NCI-H128 (cell line): ENCODE measurements around the gene MFAP3L.
"Not testable (repeated sequence)": the region's sequence is repeated elsewhere in the genome, so short reads cannot be mapped to it uniquely, and the experiment has no call there.

ENCODE experiments used
- DNase-seq: peaks from one replicate; lab custom pipeline; 2025; ENCODE audit not compliant: unreplicated experiment; lab: John Stamatoyannopoulos, UW

MFAP3L gene

DNA sequence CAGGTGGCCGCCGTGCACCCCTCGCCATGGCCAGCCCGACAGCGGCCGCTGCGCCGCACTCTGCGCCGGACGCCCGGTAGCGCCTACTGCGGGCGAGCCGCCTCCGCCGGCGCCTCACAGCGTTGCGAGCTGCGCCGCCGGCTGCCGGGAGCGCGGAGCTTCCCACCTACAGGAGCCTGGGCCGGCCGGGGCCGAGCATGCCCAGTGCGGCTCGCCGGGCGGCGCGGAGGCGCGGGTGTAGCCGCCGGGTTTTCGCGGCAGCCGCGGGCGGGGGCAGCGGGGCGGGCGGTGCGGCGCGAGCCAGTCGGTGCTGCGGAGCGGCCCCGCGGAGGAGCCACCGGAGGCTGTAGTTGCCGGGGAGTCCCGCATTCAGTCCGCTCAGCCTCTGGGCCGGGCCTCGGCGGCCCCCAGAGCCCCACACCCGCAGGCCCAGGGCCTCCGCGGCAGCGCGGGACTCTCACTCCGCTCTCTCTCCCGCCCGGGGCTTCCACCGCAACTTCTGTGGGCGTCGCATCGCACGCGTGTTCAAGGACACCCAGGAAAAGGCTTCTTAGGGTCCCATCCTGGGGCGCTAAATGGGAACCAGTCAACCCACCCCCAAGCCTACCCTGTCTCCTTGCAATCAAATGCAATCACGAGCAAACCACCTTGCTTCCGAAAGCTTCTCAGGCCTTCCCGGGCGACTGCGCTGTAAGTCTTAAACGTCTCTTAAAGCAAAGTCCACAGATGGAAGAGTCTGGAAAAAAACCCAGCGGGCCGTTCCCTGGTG lies at the start of gene MFAP3L:
MFAP3L (minus strand) TSS at position 143 of the 769 bp plus-strand sequence. CDS start 20,518 bp downstream, outside the sequence.
- DNase-seq = peak; percentile 8

DNA sequence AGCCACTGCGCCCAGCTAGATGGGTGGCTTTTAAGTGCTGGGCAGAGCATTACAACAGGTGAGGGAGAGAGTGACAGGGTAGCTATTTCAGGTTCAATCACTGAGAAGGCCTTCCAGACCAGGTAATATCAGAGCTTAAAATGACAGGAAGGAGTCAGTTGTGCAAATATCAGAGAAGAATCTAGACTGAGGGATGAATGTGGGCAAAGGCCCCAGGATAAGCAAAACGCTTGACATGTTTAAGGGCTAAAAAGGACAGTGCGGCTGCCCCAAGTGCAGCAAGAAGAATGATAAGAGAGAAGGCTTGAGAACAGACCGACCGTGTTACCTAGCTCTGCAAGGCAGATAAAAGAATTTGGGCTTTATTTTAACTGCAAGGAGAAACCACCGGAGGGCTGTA lies 45.0 kb upstream of the MFAP3L start:
- DNase-seq = no peak

DNA sequence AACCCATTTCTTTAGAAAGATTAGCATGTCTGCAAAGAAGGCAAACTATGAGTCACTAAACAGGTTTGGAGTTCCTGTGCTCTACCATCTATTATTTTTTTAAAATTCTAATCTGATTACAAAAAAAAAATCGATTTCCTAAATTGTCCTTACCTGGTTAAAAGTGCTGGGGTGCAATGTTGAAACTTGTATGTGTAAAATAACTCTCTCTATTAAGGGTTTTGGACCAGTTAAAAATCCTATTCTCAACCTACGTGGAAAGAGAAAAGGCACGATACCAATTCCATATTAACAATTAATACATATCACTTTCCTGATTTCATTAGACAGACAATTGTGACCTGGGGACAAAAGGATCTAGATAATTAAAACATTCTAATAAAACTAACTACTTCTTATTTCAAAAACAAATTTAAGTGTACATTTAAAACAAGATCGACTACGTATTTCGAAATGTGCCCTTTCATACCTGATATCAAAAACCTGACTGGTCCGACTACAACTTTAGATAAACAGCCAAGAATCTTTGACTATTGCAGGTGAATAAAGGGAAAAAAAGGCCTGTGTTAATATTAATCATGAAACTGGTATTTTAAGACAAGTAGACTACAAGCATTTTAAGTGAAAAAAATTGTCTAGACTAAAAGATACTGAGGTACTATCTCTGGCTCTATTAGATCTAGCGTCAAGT lies 42.4 kb upstream of the MFAP3L start:
- DNase-seq = no peak

DNA sequence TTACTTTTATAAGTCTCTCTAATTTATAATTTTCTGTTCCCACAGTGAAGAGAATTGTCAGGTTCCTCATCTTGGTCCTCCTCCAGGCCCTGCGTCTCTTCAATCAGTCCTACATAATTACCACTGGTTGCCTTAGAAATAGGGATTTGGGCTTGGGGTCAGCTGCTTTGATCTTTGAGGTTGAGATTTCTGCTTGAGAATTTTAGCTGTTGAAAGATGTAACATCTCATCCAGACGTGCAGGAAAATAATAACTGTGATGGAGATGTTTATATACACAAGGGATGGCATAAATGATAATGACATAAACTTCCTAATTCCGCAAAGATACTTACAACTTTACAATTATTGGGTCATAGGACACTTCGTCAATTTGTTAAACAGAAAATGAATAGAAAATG lies 33.2 kb upstream of the MFAP3L start:
- no peak for DNase-seq

DNA sequence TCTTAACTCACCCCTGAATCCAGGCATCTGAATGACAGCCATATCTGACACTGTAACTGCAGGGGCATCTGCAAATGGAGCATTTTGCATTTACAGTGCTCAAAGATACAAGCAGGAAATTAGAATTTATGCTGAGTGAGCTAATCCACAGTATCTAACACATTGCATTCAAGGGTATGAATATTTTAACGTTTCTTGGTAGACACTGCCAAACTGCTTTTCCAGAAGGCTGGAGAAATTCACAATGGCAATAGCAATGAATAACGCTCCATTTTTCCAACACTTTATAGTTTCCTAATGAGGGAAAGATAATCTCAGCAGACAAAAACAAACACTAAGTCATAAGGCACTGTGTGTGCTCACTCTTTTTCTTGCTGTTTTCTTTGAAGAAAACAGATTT lies 32.6 kb upstream of the MFAP3L start:
- DNase-seq = no peak

DNA sequence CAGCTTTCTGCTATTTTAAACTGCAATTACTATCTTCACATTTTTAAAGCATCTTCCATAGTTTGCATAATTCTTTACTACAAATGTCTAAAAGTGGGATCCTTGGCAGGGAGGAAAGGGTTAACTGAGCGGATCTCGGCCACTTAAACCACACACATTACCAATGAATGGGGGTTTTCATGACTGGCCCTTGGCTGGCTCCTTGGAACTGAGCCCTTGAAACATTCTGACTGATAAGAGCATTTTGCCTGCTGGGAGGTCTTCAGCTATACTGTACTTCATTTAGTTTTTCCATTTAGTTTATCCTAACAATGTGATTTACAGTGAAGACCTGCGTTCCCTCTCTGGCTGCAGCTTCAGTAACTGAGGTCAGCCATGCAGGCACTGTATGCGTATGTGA lies 31.7 kb upstream of the MFAP3L start:
- DNase-seq = no peak

DNA sequence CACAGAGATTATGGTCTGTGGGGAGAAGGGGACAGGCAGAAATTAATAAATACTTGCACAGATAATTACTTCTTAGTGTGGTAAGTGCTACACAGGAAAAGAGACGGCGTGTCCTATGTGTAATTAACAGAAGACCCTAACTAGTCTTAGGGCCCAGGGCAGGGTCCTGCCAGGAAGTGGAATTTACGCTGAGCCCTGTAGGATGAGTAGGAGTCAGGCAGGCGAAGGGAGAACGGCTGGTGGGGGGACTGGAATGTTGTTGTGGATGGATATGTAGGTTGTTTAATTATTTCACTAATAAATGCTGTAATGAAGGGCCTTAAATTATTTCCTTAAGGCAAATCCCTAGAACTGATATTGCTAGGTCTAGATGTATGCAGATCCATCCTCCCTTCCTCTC lies 26.7 kb upstream of the MFAP3L start:
- no peak for DNase-seq

DNA sequence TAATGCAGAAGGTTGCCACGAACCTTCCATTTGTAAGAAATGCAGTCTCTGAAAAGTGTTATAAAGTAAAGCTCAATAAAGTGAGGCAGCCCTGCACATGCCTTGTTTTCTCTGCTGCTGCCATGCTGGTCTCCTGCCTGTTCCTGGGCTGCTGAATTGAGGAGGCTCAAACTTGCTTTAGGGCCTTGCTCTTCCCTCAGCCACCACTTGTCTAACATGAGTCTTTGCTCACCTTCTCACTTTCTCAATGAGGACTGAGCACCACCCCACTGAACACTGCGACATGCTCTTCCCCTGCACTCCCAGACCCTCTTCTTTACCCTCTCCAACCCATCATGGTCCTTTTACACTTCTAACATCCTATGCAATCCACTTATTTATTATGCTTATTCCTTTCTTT lies 25.2 kb upstream of the MFAP3L start:
- DNase-seq = no peak

DNA sequence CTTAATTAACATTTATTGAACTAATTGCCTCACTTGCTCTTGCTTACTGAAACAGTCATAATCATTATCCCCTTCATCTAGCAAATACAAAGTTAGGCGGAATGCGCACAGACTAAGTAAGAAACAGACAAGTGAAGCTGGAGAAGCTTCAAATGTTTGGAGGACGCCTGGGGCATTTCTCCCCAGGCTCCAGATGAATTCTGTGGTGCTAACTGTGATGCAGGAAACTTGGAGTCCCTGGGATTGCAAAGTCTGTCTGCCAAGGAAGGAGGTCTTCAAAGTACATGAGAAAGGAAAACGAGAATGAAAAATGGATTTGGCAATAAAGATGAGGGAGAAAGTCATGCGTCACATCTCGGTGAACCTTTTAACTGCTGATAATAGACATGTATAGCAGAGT lies 23.6 kb upstream of the MFAP3L start:
- DNase-seq = no peak

DNA sequence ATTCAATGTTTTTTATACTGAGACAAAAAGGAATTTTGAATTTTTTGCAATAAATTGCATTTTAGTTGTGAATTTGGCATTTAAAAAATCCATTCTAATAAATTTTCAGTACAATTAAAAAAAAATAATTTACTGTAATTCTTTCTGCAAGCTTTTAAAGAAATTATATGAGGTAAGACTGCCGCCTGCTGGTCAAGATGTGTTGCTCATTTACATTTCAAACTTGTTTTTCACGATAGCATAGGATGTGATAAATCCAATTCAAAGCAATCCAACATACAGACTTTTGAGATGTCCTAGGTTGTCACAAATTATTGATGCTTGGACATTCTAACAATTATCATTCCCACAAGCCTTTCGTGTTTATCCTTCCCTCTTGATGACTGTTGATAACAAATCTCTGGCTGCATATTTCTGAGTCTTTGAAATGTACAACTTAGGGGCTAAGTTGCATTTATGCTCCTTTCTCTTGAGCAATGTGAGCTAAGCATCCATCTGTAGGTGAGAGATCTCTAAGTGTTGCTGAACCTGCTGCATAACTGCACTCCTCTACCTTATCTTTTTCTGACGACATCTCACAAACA lies 21.7 kb upstream of the MFAP3L start:
- peak; percentile 1 for DNase-seq

DNA sequence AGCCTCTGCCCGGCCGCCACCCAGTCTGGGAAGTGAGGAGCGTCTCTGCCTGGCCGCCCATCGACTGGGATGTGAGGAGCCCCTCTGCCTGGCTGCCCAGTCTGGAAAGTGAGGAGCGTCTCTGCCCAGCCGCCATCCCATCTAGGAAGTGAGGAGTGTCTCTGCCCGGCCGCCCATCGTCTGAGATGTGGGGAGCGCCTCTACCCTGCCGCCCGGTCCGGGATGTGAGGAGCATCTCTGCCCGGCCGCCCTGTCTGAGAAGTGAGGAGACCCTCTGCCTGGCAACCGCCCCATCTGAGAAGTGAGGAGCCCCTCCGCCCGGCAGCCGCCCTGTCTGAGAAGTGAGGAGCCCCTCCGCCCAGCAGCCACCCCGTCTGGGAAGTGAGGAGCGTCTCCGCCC lies 20.0 kb upstream of the MFAP3L start:
- not testable (repeated sequence) for DNase-seq

DNA sequence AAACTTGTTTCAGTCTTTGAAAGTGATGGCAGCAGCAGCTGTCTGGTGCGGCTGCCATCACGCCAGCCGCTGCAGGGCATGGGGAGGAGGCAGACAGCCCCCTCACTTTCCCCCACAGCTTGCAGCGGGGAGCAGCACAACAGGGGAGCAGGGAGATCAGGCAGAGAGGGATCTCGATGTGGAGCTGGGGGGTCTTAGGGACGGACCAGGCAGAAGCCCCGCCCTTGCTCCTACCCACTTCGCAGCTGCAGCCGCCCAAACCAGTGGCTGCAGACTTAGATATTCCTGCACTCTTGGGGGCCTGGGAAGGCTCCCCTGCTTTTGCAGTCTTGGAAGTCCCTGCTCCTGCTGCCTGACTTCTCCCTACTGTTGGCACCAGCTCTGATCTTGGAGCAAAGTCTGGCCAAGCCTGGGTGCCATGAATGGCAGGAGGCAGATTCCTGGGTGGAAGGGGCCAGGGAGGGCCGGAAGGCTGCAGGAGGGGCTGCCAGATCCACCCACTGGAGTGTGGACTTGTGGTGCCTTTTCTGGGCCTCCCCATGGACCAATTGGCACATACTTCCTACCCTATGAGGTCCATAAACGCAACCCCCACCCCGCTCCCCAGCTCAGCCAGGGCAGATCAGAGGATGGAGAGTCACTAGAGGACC lies 14.0 kb upstream of the MFAP3L start:
- no peak for DNase-seq

DNA sequence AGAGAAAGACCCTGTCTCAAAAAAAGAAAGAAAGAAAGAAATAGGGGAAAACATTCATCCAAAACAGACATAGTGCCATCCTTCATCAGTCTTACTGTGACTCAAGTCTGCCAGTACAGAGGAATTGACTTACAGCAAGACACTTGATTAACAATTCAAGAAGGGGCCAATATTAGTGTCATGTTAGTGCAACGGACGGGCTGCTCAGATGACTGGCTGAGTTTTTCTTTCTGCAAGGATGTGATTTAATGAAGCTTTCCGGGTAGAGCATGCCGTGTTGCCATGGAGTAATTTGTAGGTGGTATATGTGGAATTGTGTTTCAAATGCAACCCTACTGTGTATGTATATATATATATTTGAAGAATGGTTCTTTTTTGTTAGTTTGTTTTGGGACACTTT lies 12.6 kb upstream of the MFAP3L start:
- DNase-seq = no peak

DNA sequence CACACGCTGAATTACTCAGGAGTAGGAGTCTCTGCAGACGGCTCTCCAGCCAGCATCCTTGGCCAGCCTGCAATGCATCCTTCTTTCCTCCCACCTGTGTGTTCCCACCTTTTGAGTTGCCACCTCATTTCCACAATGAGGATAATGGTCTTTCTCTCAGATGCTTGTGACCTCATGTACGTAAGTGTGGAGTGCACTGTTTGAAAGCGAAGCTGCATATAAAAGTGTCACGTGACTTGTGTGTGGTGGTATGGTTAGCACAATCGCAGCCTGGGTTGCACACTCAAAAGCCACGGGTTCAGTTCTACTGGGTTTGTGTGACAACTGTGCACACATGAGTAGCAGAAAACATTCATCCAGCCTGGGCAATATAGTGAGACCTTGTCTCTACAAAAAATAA lies 12.0 kb upstream of the MFAP3L start:
- no peak for DNase-seq

DNA sequence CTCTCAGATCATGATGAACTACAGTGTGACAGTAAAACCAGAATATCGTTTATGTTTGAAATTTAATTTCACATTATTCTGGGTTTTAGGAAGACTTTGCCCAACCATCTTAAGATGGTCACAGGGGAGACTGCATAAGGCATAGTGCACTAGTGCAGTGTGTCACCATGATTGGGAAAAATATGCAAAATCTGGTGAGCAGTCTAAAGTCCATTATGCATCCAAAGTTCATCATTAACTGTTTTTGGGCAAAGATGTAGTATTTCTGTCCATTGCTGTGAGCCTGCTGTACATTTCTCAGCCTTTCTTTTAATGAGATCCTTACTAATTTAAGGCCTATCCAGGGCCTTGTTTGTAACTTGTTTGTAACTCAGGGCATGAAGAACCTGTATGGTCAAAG lies 11.3 kb upstream of the MFAP3L start:
- no peak for DNase-seq

DNA sequence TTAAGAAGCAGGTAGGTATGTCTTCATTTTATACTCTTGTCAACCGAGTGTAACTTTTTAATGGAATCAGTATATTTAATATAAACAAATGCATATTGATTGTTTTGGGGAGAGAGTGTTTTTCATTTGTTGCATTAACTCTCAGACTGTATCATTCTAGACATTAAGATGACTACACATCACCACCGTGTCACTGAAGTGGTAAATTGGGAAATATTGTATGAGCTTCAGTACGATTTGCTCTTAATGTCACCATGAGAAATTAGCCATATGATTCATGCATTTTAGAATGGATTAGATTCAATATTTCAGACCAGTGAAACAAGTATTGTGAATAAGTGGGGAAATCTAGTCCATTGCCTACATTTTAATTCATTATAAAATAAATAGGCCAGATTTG lies 9.7 kb upstream of the MFAP3L start:
- DNase-seq = no peak

DNA sequence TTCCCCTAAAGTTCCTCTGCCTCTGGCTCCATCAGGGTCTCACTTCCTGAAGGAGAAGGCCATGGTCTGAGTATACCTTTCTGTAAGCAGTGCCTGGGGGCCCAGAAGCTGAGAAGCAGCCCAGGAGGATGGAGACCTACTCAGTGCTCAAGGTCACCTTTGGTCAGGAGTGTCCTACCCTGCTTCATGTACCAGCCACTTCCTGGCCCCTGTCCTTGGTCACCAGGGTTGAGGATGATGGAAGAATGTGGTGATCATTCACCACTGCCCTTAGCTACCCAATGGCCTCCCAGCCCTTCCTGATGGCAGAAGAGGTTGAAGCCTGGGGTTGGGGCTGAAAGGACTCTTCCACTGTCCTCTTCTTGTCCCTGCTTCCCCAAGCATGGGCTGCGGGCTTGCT lies 9.0 kb upstream of the MFAP3L start:
- no peak for DNase-seq

DNA sequence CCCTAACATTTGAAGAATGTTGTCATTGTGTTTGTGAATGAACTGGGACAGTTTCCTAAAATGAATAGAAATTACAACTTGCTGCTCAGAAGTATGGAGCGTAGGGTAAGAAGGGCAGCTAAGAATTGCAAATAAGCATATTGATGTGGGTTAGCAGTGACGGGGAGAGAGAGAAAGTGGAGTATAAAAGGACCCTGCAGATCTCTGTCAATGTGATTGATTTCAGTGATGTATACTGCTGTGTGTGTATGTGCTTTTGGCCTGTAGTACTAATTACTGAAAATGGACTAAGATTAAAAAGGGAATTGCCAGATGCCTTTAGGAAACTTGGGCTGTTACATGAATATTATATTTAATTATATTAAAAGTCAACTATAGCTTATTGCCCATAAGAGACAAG lies 7.8 kb upstream of the MFAP3L start:
- no peak for DNase-seq

DNA sequence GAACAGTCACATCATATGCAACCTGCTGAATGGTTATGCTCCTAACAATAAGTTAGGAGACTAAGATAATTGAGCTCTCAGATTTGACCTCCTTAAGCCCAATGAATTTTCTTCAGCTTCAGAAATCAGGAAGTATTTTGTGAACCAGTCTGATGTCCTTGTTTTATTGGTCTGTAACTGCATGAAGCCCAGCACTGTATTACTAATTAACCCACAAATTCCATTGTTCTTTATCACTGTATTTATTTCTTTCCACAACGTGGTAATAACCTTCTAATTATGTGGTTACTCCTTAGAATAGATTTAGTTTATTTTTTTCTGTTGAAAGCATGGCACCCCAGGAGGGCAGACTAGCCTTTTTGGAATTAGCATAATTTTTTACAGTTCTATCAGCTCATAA lies 3.9 kb upstream of the MFAP3L start:
- DNase-seq = no peak

DNA sequence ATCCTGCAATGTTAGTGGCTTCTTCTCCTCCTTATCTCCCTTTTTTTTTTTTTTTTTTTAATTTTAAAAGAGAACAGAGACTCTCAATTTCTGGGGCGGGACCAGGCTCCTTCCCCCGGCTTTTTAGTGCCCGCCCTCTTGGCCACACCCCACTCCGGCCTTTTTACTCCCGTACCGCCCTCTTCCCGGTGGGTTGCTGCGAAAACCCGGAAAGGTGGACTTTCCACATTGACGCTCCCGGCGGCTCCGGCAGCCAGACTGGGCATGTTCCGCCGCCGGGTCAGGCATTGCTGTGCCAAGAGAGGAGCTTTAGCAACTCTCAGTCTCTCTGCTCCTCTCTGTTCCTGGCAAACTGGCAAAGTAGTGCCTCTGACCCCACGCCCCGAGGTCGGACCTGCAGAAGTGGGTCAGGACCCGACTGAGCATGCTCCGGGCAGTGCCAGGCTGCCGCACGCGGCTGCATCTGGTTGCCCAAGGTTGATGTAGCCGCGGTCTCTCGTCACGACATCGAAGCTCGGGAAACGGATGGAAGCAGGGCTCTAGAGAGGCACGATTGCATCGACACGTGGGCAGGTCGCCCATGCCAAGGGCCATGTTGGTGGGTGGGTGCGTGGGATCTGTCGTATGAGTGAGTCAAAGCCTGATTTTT lies 1.1 kb upstream of the MFAP3L start:
- peak; percentile 76 for DNase-seq

DNA sequence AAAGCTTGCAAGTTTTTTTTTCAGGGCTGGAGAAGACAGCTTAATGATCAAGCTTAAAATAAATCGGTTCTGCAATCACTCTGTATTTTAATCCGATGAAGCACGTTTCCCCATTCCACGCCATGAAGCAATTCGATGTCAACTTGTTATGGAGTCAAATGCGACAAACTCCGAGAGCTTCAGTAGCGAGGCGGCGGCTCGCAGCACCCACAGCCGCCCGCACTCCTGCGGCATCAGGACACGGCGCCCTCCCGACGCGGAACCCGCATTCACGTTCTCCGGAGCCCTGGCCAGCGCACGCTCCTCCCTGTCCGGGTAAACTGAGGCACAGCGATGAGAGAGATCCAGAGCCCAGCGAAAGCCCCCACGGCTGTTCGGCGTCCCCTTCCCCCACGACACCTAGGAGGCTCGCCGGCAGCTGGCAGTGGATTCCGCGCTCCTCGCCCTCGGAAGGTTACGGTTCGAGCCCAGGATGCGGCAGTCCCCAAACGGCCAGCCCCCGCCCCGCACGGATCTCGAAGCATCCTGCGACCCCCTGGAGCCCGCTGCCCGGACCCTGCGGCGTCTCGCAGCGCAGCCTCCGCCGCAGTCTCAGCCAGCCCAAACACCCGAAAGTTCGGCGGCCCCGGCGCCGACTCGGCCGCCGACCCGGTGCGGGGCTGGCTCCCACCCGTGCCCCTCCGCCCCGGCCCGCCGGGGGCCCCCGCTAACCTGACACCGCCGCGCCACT lies 507 bp downstream of the MFAP3L start:
- DNase-seq = no peak
